GM18508 (cell line): ENCODE measurements around the gene RNU2-63P.
"Not testable (repeated sequence)": the region's sequence is repeated elsewhere in the genome, so short reads cannot be mapped to it uniquely, and the experiment has no call there.

ENCODE experiments used
- ATAC-seq: cut with Tn5 transposase; IDR thresholded peaks from one replicate; pipeline ENCODE4 v1.9.1; 2021; ENCODE audit warnings: moderate number of reproducible peaks; ENCODE audit not compliant: insufficient read depth, unreplicated experiment

The RNU2-63P gene

DNA sequence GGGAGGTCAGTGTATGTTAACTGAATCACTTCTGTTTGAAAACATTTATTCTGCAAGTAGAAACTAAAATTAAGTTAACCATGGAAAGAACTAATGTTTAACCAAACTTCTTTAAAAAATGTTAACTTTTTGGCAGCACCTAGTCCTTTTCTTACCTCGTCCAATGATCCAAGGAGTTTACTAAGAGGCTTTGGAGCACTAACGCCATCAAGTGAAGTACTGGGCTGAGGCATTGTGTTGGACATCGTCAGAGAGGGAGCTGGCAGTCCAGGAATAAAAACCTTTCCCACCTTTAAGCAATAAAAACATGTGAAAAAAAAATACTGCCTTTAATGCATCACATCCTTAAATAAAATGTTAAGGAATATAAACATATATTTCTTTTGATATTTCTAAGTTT is 23.8 kb downstream of the RNU2-63P start:
- not testable (repeated sequence) for ATAC-seq

- ATAC-seq: not testable (repeated sequence)
These were observed 28.9 kb downstream of the RNU2-63P start for GRCh38 chr2:87987473-87987872.

- ATAC-seq: not testable (repeated sequence)
These were observed 30.4 kb downstream of the RNU2-63P start for GRCh38 chr2:87985902-87986301.

DNA sequence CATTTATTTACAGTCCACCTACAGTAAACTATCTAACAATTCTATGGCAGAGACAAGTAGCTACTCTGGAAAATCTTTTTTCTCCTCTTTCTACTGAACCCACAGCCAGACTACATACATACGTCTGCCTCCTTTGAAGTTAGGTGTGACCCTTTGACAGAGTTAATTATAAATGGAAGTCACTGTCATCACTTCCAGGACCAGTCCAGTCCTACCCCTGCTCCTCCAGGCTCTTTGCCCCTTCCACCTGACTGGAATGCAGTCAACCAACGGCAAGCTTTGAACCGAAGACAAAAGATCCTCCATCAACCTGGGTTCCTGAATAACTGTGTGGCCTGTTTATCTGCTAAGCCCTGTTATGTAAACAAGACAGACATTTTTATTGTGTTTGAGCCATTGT is 35.2 kb downstream of the RNU2-63P start:
- ATAC-seq: not testable (repeated sequence)

- not testable (repeated sequence) for ATAC-seq
These were observed 44.0 kb downstream of the RNU2-63P start for GRCh38 chr2:87972385-87972784.
